OCI-LY3 (cell line): ENCODE data around the gene PLXNA3.

Experiments used
- H2AFZ ChIP-seq: fragments of 200-600, 300-600 bp; shearing (Covaris generic); 2 replicates; pipeline ENCODE4 v1.6.0; 2014; ENCODE audit warnings: antibody characterized with exemption, low read depth, low read length
- H3K27ac ChIP-seq: fragments of 200-600, 300-600 bp; sonication (generic); 2 replicates; pipeline ENCODE4 v1.5.1; 2014; ENCODE audit warnings: mild to moderate bottlenecking, low read length, moderate library complexity, mixed read lengths
- H3K27me3 ChIP-seq: fragments of 200-600, 300-600 bp; sonication (generic); 2 replicates; pipeline ENCODE4 v1.6.1; 2014; ENCODE audit warnings: low read depth, low read length, mixed read lengths
- H3K36me3 ChIP-seq: fragments of 200-600, 300-600 bp; sonication (generic); replicated peaks from 2 replicates; pipeline ENCODE3; 2014; ENCODE audit warnings: low read depth, low read length, mixed read lengths
- H3K4me1 ChIP-seq: fragments of 300-600, 200-600 bp; sonication (generic); 2 replicates; pipeline ENCODE4 v1.6.1; 2014; ENCODE audit warnings: low read length, mixed read lengths
- H3K4me2 ChIP-seq: fragments of 200-600, 300-600 bp; sonication (generic); 2 replicates; pipeline ENCODE4 v1.6.1; 2014; ENCODE audit warnings: low read length, mixed read lengths
- H3K4me3 ChIP-seq: fragments of 300-600, 200-600 bp; sonication (generic); 2 replicates; pipeline ENCODE4 v1.5.1; 2014; ENCODE audit warnings: antibody characterized with exemption, mild to moderate bottlenecking, low read length, moderate library complexity
- H3K79me2 ChIP-seq: fragments of 300-600, 200-600 bp; shearing (Covaris generic); 2 replicates; pipeline ENCODE4 v1.6.1; 2014; ENCODE audit warnings: mild to moderate bottlenecking, low read length, mixed read lengths
- H3K9ac ChIP-seq: fragments of 300-600, 200-600 bp; shearing (Covaris generic); 2 replicates; pipeline ENCODE4 v1.6.0; 2014; ENCODE audit warnings: mild to moderate bottlenecking, low read length, moderate library complexity
- H3K9me3 ChIP-seq: fragments of 200-600, 300-600 bp; shearing (Covaris generic); 2 replicates; pipeline ENCODE4 v1.6.1; 2014; ENCODE audit warnings: low read length, mixed read lengths; ENCODE audit not compliant: insufficient read depth
- H4K20me1 ChIP-seq: fragments of 200-600, 300-600 bp; sonication (generic); 2 replicates; pipeline ENCODE4 v1.6.1; 2016; ENCODE audit warnings: low read length, mixed read lengths; ENCODE audit not compliant: insufficient read depth
- EZH2phosphoT487 ChIP-seq: fragments of 200-600 bp; shearing (Covaris generic); IDR thresholded peaks from 2 replicates; pipeline ENCODE4 v1.6.1; 2018; ENCODE audit warnings: antibody characterized with exemption, mixed run types, low read depth
- TF ChIP-seq, protein P1 (sequence below): fragments of 200-600, 300-600 bp; sonication (generic); IDR thresholded peaks from 2 replicates; pipeline ENCODE4 v1.5.1; 2014; ENCODE audit warnings: antibody characterized with exemption, low read length, low read depth

The PLXNA3 gene

DNA sequence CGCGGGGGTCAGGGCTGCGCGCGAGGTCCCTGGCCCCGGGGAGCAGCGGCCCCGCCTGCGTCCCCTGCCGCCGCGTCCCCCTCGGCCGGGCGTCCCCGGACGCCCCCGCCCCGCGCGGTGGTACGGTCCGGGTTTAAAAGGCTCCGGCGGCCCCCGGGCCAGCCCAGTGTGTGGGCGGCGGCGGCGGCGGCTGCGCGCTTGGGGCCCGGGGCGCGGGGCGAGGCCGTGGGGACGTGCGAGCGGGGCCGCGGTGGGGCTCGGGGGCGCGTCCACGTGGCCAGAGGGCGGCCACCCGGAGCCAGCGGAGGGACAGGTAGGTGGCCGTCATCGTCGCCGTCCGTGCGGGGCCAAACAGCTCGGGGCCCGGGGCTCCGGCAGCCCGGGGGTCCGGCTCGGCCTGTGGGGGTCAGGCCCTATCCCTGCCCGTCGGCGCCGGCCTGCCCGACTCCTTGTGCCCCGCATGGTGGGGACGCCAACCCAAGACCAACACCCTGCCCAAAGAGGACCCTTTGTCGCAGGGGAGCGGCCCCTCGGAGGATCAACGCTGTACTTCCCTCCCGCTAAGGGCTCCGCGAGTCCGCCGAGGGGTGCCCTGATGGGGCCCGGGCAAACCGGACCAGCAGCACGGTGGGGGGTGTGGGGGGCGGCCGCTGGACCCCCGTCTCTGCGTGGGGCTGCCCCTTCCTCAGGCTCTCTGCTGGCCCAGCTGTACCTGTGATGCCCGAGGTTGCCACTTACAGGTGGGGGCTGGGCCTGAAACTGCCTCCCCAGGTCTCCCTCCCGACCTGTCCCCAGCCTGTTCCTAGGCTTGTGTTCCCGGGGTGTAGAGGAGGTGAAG lies at the start of gene PLXNA3:
Gene PLXNA3, plus strand, starts transcription at position 166 of the 838 bp plus-strand sequence. CDS start 1,903 bp downstream, outside the sequence.
- Histone ChIP-seq H3K36me3 (no peaks in the 10 kb centered on the region), H3K27me3 (no peaks in the 10 kb centered on the region), H3K27ac (no peak within 1 kb of the TSS; the same call in 1 of the 2 replicates), H3K4me1 (peaks cover 9% of the 10 kb centered on the region), H3K9me3 (no peaks in the 10 kb centered on the region), H3K4me3 (peak within 1 kb of the TSS; percentile 82), H4K20me1 (peaks cover 5% of the 10 kb centered on the region; the same call in 1 of the 2 replicates), H2AFZ (peak within 1 kb of the TSS; percentile 71), H3K9ac (peak within 1 kb of the TSS; percentile 80), H3K79me2 (peaks cover 14% of the 10 kb centered on the region; the same call in 1 of the 2 replicates), H3K4me2 (peak within 1 kb of the TSS; percentile 88)
- TF ChIP-seq, protein P1, sequence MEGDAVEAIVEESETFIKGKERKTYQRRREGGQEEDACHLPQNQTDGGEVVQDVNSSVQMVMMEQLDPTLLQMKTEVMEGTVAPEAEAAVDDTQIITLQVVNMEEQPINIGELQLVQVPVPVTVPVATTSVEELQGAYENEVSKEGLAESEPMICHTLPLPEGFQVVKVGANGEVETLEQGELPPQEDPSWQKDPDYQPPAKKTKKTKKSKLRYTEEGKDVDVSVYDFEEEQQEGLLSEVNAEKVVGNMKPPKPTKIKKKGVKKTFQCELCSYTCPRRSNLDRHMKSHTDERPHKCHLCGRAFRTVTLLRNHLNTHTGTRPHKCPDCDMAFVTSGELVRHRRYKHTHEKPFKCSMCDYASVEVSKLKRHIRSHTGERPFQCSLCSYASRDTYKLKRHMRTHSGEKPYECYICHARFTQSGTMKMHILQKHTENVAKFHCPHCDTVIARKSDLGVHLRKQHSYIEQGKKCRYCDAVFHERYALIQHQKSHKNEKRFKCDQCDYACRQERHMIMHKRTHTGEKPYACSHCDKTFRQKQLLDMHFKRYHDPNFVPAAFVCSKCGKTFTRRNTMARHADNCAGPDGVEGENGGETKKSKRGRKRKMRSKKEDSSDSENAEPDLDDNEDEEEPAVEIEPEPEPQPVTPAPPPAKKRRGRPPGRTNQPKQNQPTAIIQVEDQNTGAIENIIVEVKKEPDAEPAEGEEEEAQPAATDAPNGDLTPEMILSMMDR, result no peak
- no peak for TF ChIP-seq EZH2phosphoT487

- H3K79me2 ChIP-seq, result peaks cover 21% of the 10 kb centered on the region
- no peak overlapping the region for H3K9ac ChIP-seq
- TF ChIP-seq EZH2phosphoT487, result no peak
- TF ChIP-seq, protein P1, result no peak
- H3K27ac ChIP-seq, result no peak overlapping the region
- peaks cover 4% of the 10 kb centered on the region for H3K36me3 ChIP-seq
- no peaks in the 10 kb centered on the region for H3K27me3 ChIP-seq
- H4K20me1 ChIP-seq, result no peaks in the 10 kb centered on the region
- H3K4me3 ChIP-seq, result no peak overlapping the region
- H3K4me2 ChIP-seq, result no peak overlapping the region
- peaks cover 9% of the 10 kb centered on the region for H3K4me1 ChIP-seq
- no peak overlapping the region for H2AFZ ChIP-seq
- no peaks in the 10 kb centered on the region for H3K9me3 ChIP-seq
Measured at GRCh38 chrX:154408659-154409221, 49.3 kb upstream of the PLXNA3 start.

- Histone ChIP-seq H3K9me3 (no peaks in the 10 kb centered on the region), H3K4me1 (peaks cover 9% of the 10 kb centered on the region), H3K4me2 (no peak within 1 kb of the TSS), H3K27ac (no peak within 1 kb of the TSS), H4K20me1 (no peaks in the 10 kb centered on the region), H3K36me3 (peaks cover 6% of the 10 kb centered on the region), H2AFZ (no peak within 1 kb of the TSS), H3K79me2 (peaks cover 21% of the 10 kb centered on the region), H3K9ac (no peak within 1 kb of the TSS), H3K27me3 (no peaks in the 10 kb centered on the region), H3K4me3 (no peak within 1 kb of the TSS)
- TF ChIP-seq, protein P1, result no peak
- TF ChIP-seq EZH2phosphoT487, result no peak
Measured at GRCh38 chrX:154409222-154409871, 48.7 kb upstream of the PLXNA3 start, which contains the start of gene DNASE1L1. TSS of gene DNASE1L1 (minus strand) at chrX:154409254. CDS start at chrX:154405568, 3,686 bp downstream.

GRCh38 chrX:154411981-154412340 lies 46.1 kb upstream of the PLXNA3 start:
- Histone ChIP-seq H3K27me3 (no peaks in the 10 kb centered on the region), H3K4me2 (peak overlapping the region; percentile 94), H3K4me3 (peak overlapping the region; percentile 91), H3K79me2 (peaks cover 21% of the 10 kb centered on the region), H3K9me3 (no peaks in the 10 kb centered on the region), H3K36me3 (peaks cover 6% of the 10 kb centered on the region), H3K4me1 (peaks cover 9% of the 10 kb centered on the region), H4K20me1 (no peaks in the 10 kb centered on the region), H2AFZ (peak overlapping the region; percentile 6; the same call in 1 of the 2 replicates), H3K27ac (peak overlapping the region; percentile 73), H3K9ac (peak overlapping the region; percentile 95)
- no peak for TF ChIP-seq EZH2phosphoT487
- TF ChIP-seq, protein P1, result no peak
